ENCODE data around the gene CYB561. TPM values are rescaled to one million over a fixed set of nuclear protein-coding genes. Genes with fewer than 3 reads are reported as not detected.

The CYB561 gene
- total RNA-seq, 1 experiment from 2014 or later = 67.6 TPM

GRCh38 chr17:63487014-63487339 is 40.9 kb upstream of the CYB561 start:
- Histone ChIP-seq H4K20me1 (ENCODE audit: insufficient read depth) (no peaks in the 10 kb centered on the region), H3K27ac (ENCODE audit: low read depth, low read length) (no peak overlapping the region), H3K27me3 (ENCODE audit: insufficient read depth, low read length) (no peaks in the 10 kb centered on the region; the same call in 1 of the 2 replicates), H3K36me3 (ENCODE audit: control insufficient read depth in 1 of 2, insufficient read depth in 2 of 2, low read length in 2 of 2) (no peaks in the 10 kb centered on the region), H3K4me2 (ENCODE audit: low read length) (no peak overlapping the region), H3K4me1 (ENCODE audit: control insufficient read depth in 1 of 2, insufficient read depth in 2 of 2, low read length in 2 of 2) (peaks cover 0 to 8% of the 10 kb centered on the region in 2 experiments; a peak in 3 of 4 replicates), H3K9ac (ENCODE audit: low read length) (no peak overlapping the region), H2AFZ (ENCODE audit: low read depth, low read length, poor library complexity, severe bottlenecking) (no peak overlapping the region), H3K9me3 (ENCODE audit: control insufficient read depth in 1 of 2, insufficient read depth in 1 of 2, low read depth in 1 of 2, low read length in 2 of 2) (no peaks in the 10 kb centered on the region), H3K4me3 (replicated peaks in 1 of 2; ENCODE audit: low read depth in 1 of 2, low read length in 2 of 2) (no peak overlapping the region), H3K79me2 (ENCODE audit: insufficient read depth, low read length) (no peaks in the 10 kb centered on the region), H3K9me2 (ENCODE audit: insufficient read depth) (no peaks in the 10 kb centered on the region)
- no peak for ATAC-seq
- DNase-seq (ENCODE audit: low read depth, low spot score) = no peak
- POLR2A ChIA-PET = no interaction called here
- intact Hi-C loops (cut with micrococcal nuclease) = no loop called here
- RAD21 ChIA-PET (ENCODE audit: low non-redundant PET in 1 of 2, low total read pairs in 2 of 2, uncharacterized antibody in 2 of 2, unreplicated experiment in 2 of 2) = no interaction called here
- TF ChIP-seq RAD21 (IDR thresholded peaks at IDR 0.05; ENCODE audit: low read depth) = no peak
- no TSS peak for BruUV-seq (replicated peaks)
- CTCF ChIA-PET = interaction anchor here (1.5 kb wide), 1 partner anchor 61 kb away, joined by 5 read pairs; no protein-coding TSS in a partner anchor

GRCh38 chr17:63486317-63487013 is 40.4 kb upstream of the CYB561 start:
- BruUV-seq (replicated peaks) = no TSS peak
- POLR2A ChIA-PET = no interaction called here

More at GRCh38 chr17:63486317-63487013, 40.4 kb upstream of the CYB561 start:
- Histone ChIP-seq H3K27ac (ENCODE audit: low read depth, low read length) (no peak overlapping the region), H3K4me3 (replicated peaks in 1 of 2; ENCODE audit: low read depth in 1 of 2, low read length in 2 of 2) (no peak overlapping the region), H3K4me2 (ENCODE audit: low read length) (no peak overlapping the region), H3K9ac (ENCODE audit: low read length) (no peak overlapping the region), H3K9me2 (ENCODE audit: insufficient read depth) (no peaks in the 10 kb centered on the region), H3K79me2 (ENCODE audit: insufficient read depth, low read length) (no peaks in the 10 kb centered on the region), H3K9me3 (ENCODE audit: control insufficient read depth in 1 of 2, insufficient read depth in 1 of 2, low read depth in 1 of 2, low read length in 2 of 2) (no peaks in the 10 kb centered on the region), H3K36me3 (ENCODE audit: control insufficient read depth in 1 of 2, insufficient read depth in 2 of 2, low read length in 2 of 2) (no peaks in the 10 kb centered on the region), H3K27me3 (ENCODE audit: insufficient read depth, low read length) (no peaks in the 10 kb centered on the region; the same call in 1 of the 2 replicates), H3K4me1 (ENCODE audit: control insufficient read depth in 1 of 2, insufficient read depth in 2 of 2, low read length in 2 of 2) (peaks cover 0 to 8% of the 10 kb centered on the region in 2 experiments; a peak in 3 of 4 replicates), H2AFZ (ENCODE audit: low read depth, low read length, poor library complexity, severe bottlenecking) (no peak overlapping the region), H4K20me1 (ENCODE audit: insufficient read depth) (no peaks in the 10 kb centered on the region)
- ChIA-PET CTCF (interaction anchor here (1.2 kb wide), 1 partner anchor 61 kb away, joined by 3 read pairs; no protein-coding TSS in a partner anchor), RAD21 (ENCODE audit: low non-redundant PET in 1 of 2, low total read pairs in 2 of 2, uncharacterized antibody in 2 of 2, unreplicated experiment in 2 of 2) (no interaction called here)
- no peak for DNase-seq (ENCODE audit: low read depth, low spot score)
- no peak for ATAC-seq
- no peak for TF ChIP-seq POLR2AphosphoS5 (IDR thresholded peaks at IDR 0.05; ENCODE audit: low read depth, low read length)
- TF ChIP-seq YY1 (IDR thresholded peaks at IDR 0.05; ENCODE audit: extremely low read depth, insufficient replicate concordance, low read depth, low read length) = no peak
- no peak for TF ChIP-seq REST (IDR thresholded peaks at IDR 0.05; ENCODE audit: low read depth)
- intact Hi-C loops (cut with micrococcal nuclease) = no loop called here

Measured in HCT116 (cell line).